HG03442 (cell line): ENCODE data around the gene NLRP5.
A peak's percentile ranks its signal among the peaks of the same experiment; 100 is the strongest.

Experiments used
- ATAC-seq: cut with Tn5 transposase; IDR thresholded peaks from one replicate; pipeline ENCODE4 v1.9.1; 2021; ENCODE audit warnings: mild to moderate bottlenecking, moderate library complexity; ENCODE audit not compliant: unreplicated experiment

NLRP5 gene

GRCh38 chr19:56071151-56071550 lies 84.6 kb downstream of the NLRP5 start:
- ATAC-seq: no peak

GRCh38 chr19:56076498-56076897 lies 89.9 kb downstream of the NLRP5 start:
- no peak for ATAC-seq

- no peak for ATAC-seq
These were observed 93.0 kb downstream of the NLRP5 start for GRCh38 chr19:56079609-56080008.

- peak; percentile 61 for ATAC-seq
These were observed 94.3 kb downstream of the NLRP5 start for GRCh38 chr19:56080669-56081401.

GRCh38 chr19:56083668-56084067 lies 97.1 kb downstream of the NLRP5 start:
- ATAC-seq: no peak

GRCh38 chr19:56084835-56085536 lies 98.4 kb downstream of the NLRP5 start:
- no peak for ATAC-seq

- ATAC-seq: no peak
These were observed 99.1 kb downstream of the NLRP5 start for GRCh38 chr19:56085571-56086275.

- ATAC-seq: no peak
These were observed 100.3 kb downstream of the NLRP5 start for GRCh38 chr19:56086671-56087430.

- ATAC-seq: no peak
These were observed 101.3 kb downstream of the NLRP5 start for GRCh38 chr19:56087647-56088496.

- no peak for ATAC-seq
These were observed 102.1 kb downstream of the NLRP5 start for GRCh38 chr19:56088497-56089215.

GRCh38 chr19:56089344-56089743 lies 102.8 kb downstream of the NLRP5 start:
- ATAC-seq: no peak

GRCh38 chr19:56091066-56091490 lies 104.5 kb downstream of the NLRP5 start:
- no peak for ATAC-seq

GRCh38 chr19:56091751-56092546 lies 105.4 kb downstream of the NLRP5 start:
- ATAC-seq: no peak

- ATAC-seq: no peak
These were observed 106.4 kb downstream of the NLRP5 start for GRCh38 chr19:56092685-56093631.

- no peak for ATAC-seq
These were observed 107.9 kb downstream of the NLRP5 start for GRCh38 chr19:56094449-56094848.

GRCh38 chr19:56096665-56097064 lies 110.1 kb downstream of the NLRP5 start:
- no peak for ATAC-seq

- ATAC-seq: no peak
These were observed 110.7 kb downstream of the NLRP5 start for GRCh38 chr19:56097306-56097705.

GRCh38 chr19:56097776-56098175 lies 111.2 kb downstream of the NLRP5 start:
- ATAC-seq: no peak
